ENCODE measurements around the gene CAPN9.

DNA sequence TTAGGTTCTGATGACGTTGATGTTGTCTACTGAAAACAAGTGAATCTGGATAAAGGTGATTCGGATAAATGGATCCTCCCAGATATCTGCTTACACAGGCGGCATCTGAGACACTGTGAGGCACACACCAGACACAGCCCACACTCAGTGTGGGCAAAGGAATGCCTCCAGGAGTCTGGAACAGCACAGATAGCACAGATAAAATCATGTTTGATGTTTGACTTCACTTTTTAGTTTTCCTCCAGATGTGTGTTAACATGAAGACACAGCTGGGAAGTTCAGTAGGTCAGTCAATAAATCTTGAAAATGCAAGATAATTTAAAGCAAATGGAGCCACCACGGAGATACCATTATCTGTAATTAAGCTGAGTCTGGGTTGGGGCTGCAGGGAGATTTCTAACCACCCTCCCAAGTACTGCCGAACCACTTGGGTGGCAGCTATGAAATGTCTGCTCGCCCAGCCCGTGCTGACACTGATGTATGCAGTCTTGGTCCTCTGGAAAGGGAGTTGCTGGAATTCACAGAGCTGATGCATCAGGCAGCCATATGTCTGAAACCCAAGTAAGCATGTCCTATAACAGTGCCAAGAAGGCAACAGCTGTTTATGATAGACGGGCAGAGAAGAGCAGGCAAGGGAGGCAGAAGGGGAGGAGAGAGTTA is 11.7 kb downstream of the CAPN9 start:
- TF ChIP-seq GATA2 (IDR thresholded peaks at IDR 0.05; ENCODE audit: low read depth, low read length) (peak; percentile 86), GATA3 (IDR thresholded peaks at IDR 0.05; ENCODE audit: low read depth, low read length) (peak; percentile 72)
